Stimulated activated CD4-positive, alpha-beta T cell treated with anti-CD3 and anti-CD28 coated beads, Interleukin-2, amount 100 ng/mL, for 4 hours (primary cell): ENCODE data around the gene NSL1.

Source experiments
- DNase-seq: peaks from one replicate; pipeline ENCODE4 v3.0.0-alpha.2; 2020; ENCODE audit warnings: low read depth

NSL1 gene

DNA sequence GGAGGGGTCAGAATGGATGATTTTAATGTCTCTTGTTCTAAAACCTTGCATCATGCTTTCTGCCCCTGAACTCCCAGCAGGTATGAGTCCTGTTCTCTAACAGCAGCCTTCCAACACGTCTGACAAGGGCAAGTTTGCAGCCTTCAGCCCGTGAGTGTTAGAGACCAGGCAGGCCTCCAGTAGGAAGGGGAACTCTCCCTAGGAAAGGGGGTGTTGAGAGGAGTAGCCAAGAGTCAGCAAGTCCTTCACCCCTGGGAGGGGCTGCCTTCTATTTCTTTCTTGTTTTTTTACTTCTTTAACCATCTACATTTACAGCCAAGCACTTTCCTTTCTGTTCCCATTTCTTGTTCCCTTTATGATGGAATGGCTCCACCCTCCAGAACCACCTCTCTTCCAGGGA is 106.1 kb downstream of the NSL1 start:
- DNase-seq, result no peak

DNA sequence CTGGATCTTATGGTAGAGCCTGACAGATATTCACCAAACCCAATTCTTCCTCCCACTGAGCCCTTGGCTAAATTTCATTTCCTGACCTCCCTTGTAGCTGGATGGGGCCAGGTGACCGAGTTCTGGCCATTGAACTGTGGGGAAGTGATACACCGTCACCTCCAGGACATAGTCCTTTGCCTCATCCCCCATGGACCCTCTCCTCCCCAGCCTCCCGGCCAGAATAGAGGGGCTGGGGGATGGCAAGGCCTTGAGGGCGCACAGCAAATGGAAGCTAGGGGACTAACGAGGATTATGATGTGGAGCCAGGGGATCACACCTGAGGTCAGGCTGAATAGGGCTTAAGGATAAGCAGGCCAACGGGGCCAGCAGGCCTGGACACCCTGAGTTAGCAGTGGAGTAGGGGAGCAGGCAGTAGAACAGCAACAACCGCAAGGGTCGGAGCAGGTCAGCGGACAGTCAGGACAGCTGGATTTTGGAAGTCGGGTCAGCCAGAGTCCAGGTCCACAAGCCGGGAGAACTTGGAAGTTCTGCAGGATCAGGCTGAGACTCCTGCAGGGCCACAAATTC is 107.0 kb downstream of the NSL1 start:
- DNase-seq, result no peak

DNA sequence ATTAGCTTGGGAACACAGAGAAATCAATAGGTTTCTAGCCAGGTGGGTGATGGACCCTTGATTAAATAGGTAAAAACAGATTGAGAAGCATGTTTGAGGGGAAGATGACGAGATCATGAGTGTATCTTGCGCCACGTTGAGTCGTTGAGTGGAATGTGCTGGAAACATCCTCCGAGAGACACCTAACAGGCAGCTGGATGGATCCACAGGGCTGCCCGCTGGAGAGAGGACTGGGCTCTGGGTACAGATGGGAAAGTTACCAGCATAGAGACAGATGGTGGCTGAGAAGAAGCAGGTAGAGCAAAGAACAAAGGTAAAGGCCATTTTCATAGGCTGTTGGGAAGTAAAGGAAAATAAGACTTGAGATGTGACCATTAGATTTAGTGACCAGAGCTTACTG is 107.5 kb downstream of the NSL1 start:
- no peak for DNase-seq

DNA sequence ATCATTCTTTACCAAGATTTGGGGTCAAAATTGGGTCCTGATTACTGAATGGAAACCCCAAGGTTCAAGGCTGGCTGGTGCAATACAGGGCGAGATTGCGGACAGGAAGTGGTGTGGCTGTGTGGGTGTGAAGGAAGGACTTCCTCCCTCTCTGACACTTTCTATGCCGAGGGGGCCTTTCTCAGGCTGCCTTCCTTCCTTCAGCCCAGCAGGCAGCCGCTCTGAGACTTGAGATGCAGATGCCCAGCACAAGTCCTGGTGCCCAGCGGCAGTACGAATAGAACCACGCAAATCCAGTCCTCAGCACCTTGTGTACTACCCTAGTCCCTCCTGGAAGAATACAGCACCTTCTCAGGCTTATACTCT is 108.2 kb downstream of the NSL1 start:
- DNase-seq, result no peak

DNA sequence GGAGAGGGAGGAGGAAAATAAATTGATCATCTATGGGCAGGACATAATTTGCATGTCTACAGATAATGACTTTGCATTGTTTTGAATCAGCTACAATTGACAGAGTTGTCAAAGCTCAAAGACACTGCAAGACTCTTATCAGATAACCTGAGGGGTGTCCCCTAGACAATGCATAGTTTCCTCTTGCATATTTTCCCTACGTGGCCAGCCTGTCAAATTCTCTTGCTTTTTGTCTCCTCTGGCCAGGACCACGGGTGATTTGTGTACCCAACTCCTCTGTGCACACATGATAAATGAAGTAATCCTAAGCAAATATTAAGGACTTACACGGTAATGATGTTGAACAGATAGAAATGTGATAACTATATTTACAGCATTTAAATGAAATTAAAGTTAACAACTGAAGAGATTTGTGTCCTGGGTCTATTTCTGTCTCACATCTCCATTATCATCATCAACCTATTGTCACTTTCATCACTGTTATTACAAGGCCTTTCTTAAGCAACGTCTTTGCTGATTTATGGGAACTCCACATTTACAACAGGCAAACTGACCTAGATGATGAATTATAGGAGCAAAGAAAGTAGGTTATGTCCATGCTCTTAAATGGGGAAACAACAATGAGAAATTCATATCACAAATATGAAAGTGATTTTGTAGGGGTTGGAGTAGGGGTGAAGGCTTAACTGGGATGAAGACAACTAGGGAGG is 110.7 kb downstream of the NSL1 start:
- DNase-seq, result no peak

DNA sequence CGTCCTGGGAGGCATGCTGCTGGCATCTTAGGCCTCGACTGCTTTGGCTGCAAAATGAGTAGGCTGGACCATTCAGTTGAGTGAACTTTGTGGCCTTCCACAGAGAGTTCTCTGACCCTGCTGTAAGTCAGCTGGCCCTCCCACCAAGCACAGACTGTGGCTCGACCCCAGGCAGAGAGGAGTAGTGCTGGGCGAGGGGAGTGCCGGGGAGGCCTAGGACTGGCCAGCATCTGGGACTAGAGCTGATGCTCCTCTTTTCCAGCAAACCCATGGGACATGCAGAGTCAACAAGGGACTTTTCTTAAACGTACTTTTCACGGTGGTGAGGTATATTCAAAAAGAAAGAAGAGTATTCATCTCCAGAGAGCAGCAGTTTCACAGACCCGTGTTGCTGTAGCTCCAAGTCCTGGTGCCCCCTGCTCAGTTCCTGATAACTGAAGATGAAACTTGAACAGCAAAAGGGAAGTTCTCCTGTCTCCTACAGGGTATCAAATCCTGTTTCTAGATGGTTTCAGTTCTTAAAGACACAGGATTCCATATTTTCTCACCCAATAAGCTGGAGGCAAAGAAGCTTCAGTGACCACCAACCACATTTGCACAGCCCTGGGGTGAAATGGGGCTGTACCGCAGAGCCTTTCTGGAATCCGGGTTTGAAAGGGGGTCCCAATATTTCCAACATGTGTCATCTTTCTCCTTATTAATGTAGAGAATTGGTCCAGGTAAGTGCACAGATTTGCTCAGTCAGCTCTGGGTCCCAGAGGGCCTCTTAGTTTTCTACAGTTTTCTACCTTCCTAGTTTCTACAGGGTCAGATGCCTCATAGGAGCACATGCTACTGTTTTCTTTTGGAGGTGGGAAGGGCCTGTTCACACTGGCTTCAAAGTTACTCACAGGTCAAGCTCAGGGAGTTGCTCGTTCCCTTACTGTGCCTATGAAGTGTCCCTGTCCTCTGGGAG is 112.8 kb downstream of the NSL1 start:
- no peak for DNase-seq

DNA sequence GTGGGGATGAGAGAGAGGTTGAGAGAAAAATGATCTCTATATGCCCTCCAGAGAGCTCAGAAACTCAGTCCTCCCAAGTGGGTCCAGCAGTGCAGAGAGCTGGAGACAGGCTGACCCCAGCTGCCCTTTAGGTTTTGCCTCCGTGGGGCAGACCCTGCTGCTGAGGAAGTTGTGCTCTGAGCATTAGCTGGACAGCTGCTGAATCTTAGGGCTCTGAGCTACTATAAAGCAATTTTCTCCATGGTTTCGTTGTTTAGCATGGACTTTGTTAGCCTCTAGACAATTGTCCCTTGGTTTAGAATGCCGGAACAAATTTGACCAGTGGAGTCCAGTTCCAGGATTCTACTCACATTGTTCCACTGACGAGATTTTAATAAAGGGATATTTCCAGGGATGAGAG is 114.0 kb downstream of the NSL1 start:
- no peak for DNase-seq

DNA sequence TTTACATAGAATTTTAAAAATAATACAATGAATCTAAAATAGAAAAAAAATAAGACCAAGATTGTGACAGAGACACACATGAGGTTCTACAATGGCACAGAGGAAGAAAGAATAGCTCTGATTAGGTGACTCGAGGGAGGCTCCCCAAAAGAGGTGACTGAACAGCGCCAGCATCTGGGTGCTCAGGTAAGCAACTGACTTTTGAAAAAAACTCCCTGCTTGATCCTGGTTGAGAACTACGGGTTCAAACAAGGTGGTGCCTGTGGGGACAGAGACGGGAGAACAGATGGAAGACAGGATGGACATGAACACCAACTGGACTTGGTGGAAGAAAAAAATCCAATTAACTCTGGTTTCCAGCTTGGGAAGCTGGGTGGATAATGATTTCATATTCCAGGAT is 114.4 kb downstream of the NSL1 start:
- DNase-seq, result no peak
